Measurements from ENCODE around the gene BCAS1.

The BCAS1 gene

GRCh38 chr20:53948383-53949318 is 121.7 kb downstream of the BCAS1 start:
- no CpG with 5 or more reads among the region's 11 CpGs for WGBS (ENCODE audit: extremely low coverage, insufficient coverage, low lambda C conversion rate)
- no peak overlapping the region for H3K56ac ChIP-seq (ENCODE audit: low read length)
- no peak overlapping the region for H3K9ac ChIP-seq (ENCODE audit: low read length)
- no peaks in the 10 kb centered on the region for H3K79me2 ChIP-seq (ENCODE audit: control insufficient read depth, insufficient read depth, low read length)
- H2BK5ac ChIP-seq (ENCODE audit: low read length) = no peak overlapping the region
- no peak overlapping the region for H3K27ac ChIP-seq (ENCODE audit: low read depth, low read length)
- no peak overlapping the region for H3K18ac ChIP-seq (ENCODE audit: low read length)
- no peak overlapping the region for H2BK15ac ChIP-seq (replicated peaks; ENCODE audit: low read depth)
- no peaks in the 10 kb centered on the region for H3K27me3 ChIP-seq (ENCODE audit: insufficient read depth, low read length, poor library complexity)
- no peak overlapping the region for H3K23ac ChIP-seq (ENCODE audit: low read length)
- H2AK5ac ChIP-seq (ENCODE audit: low read length) = no peak overlapping the region
- no peak overlapping the region for H4K5ac ChIP-seq (ENCODE audit: low read length)
- no peak overlapping the region for H3K4me3 ChIP-seq (ENCODE audit: low read length)
- H4K8ac ChIP-seq (ENCODE audit: low read depth, low read length) = no peak overlapping the region
- no peak overlapping the region for H3K4me2 ChIP-seq (ENCODE audit: low read length)
- DNase-seq = no peak
- no peaks in the 10 kb centered on the region for H3K36me3 ChIP-seq (ENCODE audit: control insufficient read depth, insufficient read depth, low read length)
- no peak overlapping the region for H3K4ac ChIP-seq (ENCODE audit: low read depth, low read length)
- H3K4me1 ChIP-seq (ENCODE audit: control insufficient read depth, low read depth, low read length) = peaks cover 8% of the 10 kb centered on the region
- no peak overlapping the region for H2BK120ac ChIP-seq (ENCODE audit: low read depth, low read length)
- no peaks in the 10 kb centered on the region for H3K79me1 ChIP-seq (ENCODE audit: low read length)

- H3K4me2 ChIP-seq (ENCODE audit: low read length) = no peak overlapping the region
- no peak overlapping the region for H3K23ac ChIP-seq (ENCODE audit: low read length)
- no peak overlapping the region for H2BK120ac ChIP-seq (ENCODE audit: low read depth, low read length)
- peaks cover 11% of the 10 kb centered on the region for H3K4me1 ChIP-seq (ENCODE audit: control insufficient read depth, low read depth, low read length)
- H3K27me3 ChIP-seq (ENCODE audit: insufficient read depth, low read length, poor library complexity) = no peaks in the 10 kb centered on the region
- H3K4ac ChIP-seq (ENCODE audit: low read depth, low read length) = no peak overlapping the region
- DNase-seq = no peak
- H3K9ac ChIP-seq (ENCODE audit: low read length) = no peak overlapping the region
- H3K18ac ChIP-seq (ENCODE audit: low read length) = no peak overlapping the region
- no peaks in the 10 kb centered on the region for H3K36me3 ChIP-seq (ENCODE audit: control insufficient read depth, insufficient read depth, low read length)
- no peak overlapping the region for H3K56ac ChIP-seq (ENCODE audit: low read length)
- H3K27ac ChIP-seq (ENCODE audit: low read depth, low read length) = no peak overlapping the region
- H3K4me3 ChIP-seq (ENCODE audit: low read length) = no peak overlapping the region
- no peak overlapping the region for H4K8ac ChIP-seq (ENCODE audit: low read depth, low read length)
- no peak overlapping the region for H2BK15ac ChIP-seq (replicated peaks; ENCODE audit: low read depth)
- H3K79me2 ChIP-seq (ENCODE audit: control insufficient read depth, insufficient read depth, low read length) = no peaks in the 10 kb centered on the region
- no peak overlapping the region for H2BK5ac ChIP-seq (ENCODE audit: low read length)
- H3K79me1 ChIP-seq (ENCODE audit: low read length) = no peaks in the 10 kb centered on the region
- no peak overlapping the region for H2AK5ac ChIP-seq (ENCODE audit: low read length)
- WGBS (ENCODE audit: extremely low coverage, insufficient coverage, low lambda C conversion rate) = no CpG with 5 or more reads among the region's 17 CpGs
- no peak overlapping the region for H4K5ac ChIP-seq (ENCODE audit: low read length)
These were observed 122.7 kb downstream of the BCAS1 start for GRCh38 chr20:53947501-53948195.

GRCh38 chr20:53946106-53946505 is 124.3 kb downstream of the BCAS1 start:
- Histone ChIP-seq H3K56ac (ENCODE audit: low read length) (no peak overlapping the region), H3K4me2 (ENCODE audit: low read length) (no peak overlapping the region), H3K79me1 (ENCODE audit: low read length) (no peaks in the 10 kb centered on the region), H3K23ac (ENCODE audit: low read length) (no peak overlapping the region), H3K27ac (ENCODE audit: low read depth, low read length) (no peak overlapping the region), H3K4me3 (ENCODE audit: low read length) (no peak overlapping the region), H2BK120ac (ENCODE audit: low read depth, low read length) (no peak overlapping the region), H3K79me2 (ENCODE audit: control insufficient read depth, insufficient read depth, low read length) (no peaks in the 10 kb centered on the region), H2AK5ac (ENCODE audit: low read length) (no peak overlapping the region), H4K5ac (ENCODE audit: low read length) (no peak overlapping the region), H3K9ac (ENCODE audit: low read length) (no peak overlapping the region), H3K27me3 (ENCODE audit: insufficient read depth, low read length, poor library complexity) (no peaks in the 10 kb centered on the region), H3K36me3 (ENCODE audit: control insufficient read depth, insufficient read depth, low read length) (no peaks in the 10 kb centered on the region), H2BK15ac (replicated peaks; ENCODE audit: low read depth) (no peak overlapping the region), H3K4me1 (ENCODE audit: control insufficient read depth, low read depth, low read length) (peaks cover 17% of the 10 kb centered on the region), H2BK5ac (ENCODE audit: low read length) (no peak overlapping the region), H3K18ac (ENCODE audit: low read length) (no peak overlapping the region), H4K8ac (ENCODE audit: low read depth, low read length) (no peak overlapping the region), H3K4ac (ENCODE audit: low read depth, low read length) (no peak overlapping the region)
- no peak for DNase-seq
- WGBS (ENCODE audit: extremely low coverage, insufficient coverage, low lambda C conversion rate) = no CpG with 5 or more reads among the region's 4 CpGs

GRCh38 chr20:53945478-53945877 is 124.9 kb downstream of the BCAS1 start:
- Histone ChIP-seq H3K36me3 (ENCODE audit: control insufficient read depth, insufficient read depth, low read length) (no peaks in the 10 kb centered on the region), H3K23ac (ENCODE audit: low read length) (no peak overlapping the region), H3K4me2 (ENCODE audit: low read length) (no peak overlapping the region), H3K9ac (ENCODE audit: low read length) (no peak overlapping the region), H2BK5ac (ENCODE audit: low read length) (no peak overlapping the region), H3K27me3 (ENCODE audit: insufficient read depth, low read length, poor library complexity) (no peaks in the 10 kb centered on the region), H3K27ac (ENCODE audit: low read depth, low read length) (no peak overlapping the region), H3K4me3 (ENCODE audit: low read length) (no peak overlapping the region), H3K4ac (ENCODE audit: low read depth, low read length) (no peak overlapping the region), H3K79me2 (ENCODE audit: control insufficient read depth, insufficient read depth, low read length) (no peaks in the 10 kb centered on the region), H4K5ac (ENCODE audit: low read length) (no peak overlapping the region), H2BK15ac (replicated peaks; ENCODE audit: low read depth) (no peak overlapping the region), H3K4me1 (ENCODE audit: control insufficient read depth, low read depth, low read length) (peaks cover 17% of the 10 kb centered on the region), H4K8ac (ENCODE audit: low read depth, low read length) (no peak overlapping the region), H3K56ac (ENCODE audit: low read length) (no peak overlapping the region), H3K18ac (ENCODE audit: low read length) (no peak overlapping the region), H2BK120ac (ENCODE audit: low read depth, low read length) (no peak overlapping the region), H3K79me1 (ENCODE audit: low read length) (no peaks in the 10 kb centered on the region), H2AK5ac (ENCODE audit: low read length) (no peak overlapping the region)
- DNase-seq = no peak
- no CpG with 5 or more reads among the region's 2 CpGs for WGBS (ENCODE audit: extremely low coverage, insufficient coverage, low lambda C conversion rate)

- Histone ChIP-seq H2BK5ac (ENCODE audit: low read length) (no peak overlapping the region), H3K18ac (ENCODE audit: low read length) (no peak overlapping the region), H2BK15ac (replicated peaks; ENCODE audit: low read depth) (peak overlapping the region; percentile 8), H3K27me3 (ENCODE audit: insufficient read depth, low read length, poor library complexity) (no peaks in the 10 kb centered on the region), H4K8ac (ENCODE audit: low read depth, low read length) (no peak overlapping the region), H3K27ac (ENCODE audit: low read depth, low read length) (no peak overlapping the region), H3K4me3 (ENCODE audit: low read length) (no peak overlapping the region), H3K4me2 (ENCODE audit: low read length) (no peak overlapping the region), H2AK5ac (ENCODE audit: low read length) (no peak overlapping the region), H3K23ac (ENCODE audit: low read length) (no peak overlapping the region), H3K4me1 (ENCODE audit: control insufficient read depth, low read depth, low read length) (peaks cover 14% of the 10 kb centered on the region), H3K4ac (ENCODE audit: low read depth, low read length) (no peak overlapping the region), H3K36me3 (ENCODE audit: control insufficient read depth, insufficient read depth, low read length) (no peaks in the 10 kb centered on the region), H3K9ac (ENCODE audit: low read length) (no peak overlapping the region), H3K79me2 (ENCODE audit: control insufficient read depth, insufficient read depth, low read length) (no peaks in the 10 kb centered on the region), H2BK120ac (ENCODE audit: low read depth, low read length) (no peak overlapping the region), H4K5ac (ENCODE audit: low read length) (no peak overlapping the region), H3K56ac (ENCODE audit: low read length) (no peak overlapping the region), H3K79me1 (ENCODE audit: low read length) (no peaks in the 10 kb centered on the region)
- DNase-seq = no peak
- no CpG with 5 or more reads among the region's 7 CpGs for whole genome bisulfite sequencing (ENCODE audit: extremely low coverage, insufficient coverage, low lambda C conversion rate)
These were observed 125.6 kb downstream of the BCAS1 start for GRCh38 chr20:53944796-53945195.
